DND-41 (cell line): ENCODE measurements around the gene ZNF488.

Experiments used
- ATAC-seq: fragments of 200-7000 bp; cut with Tn5 transposase; 3 replicates; pipeline ENCODE4 v1.9.1; 2021; ENCODE audit warnings: low read depth; ENCODE audit not compliant: insufficient read depth
- DNase-seq: peaks from one replicate; pipeline ENCODE4 v3.0.0-alpha.2; 2020
- H2AFZ ChIP-seq: 2 replicates; pipeline ENCODE4 v1.6.0; 2012; ENCODE audit warnings: low read depth, low read length
- H3K27ac ChIP-seq: 2 replicates; pipeline ENCODE4 v1.5.1; 2012; ENCODE audit warnings: low read length, inconsistent platforms
- H3K27me3 ChIP-seq: fragments of 200-600 bp; sonication (generic); 2 replicates; pipeline ENCODE4 v1.6.0; 2012; ENCODE audit warnings: low read length, mild to moderate bottlenecking, inconsistent platforms; ENCODE audit not compliant: insufficient read depth, poor library complexity
- H3K36me3 ChIP-seq: 2 replicates; pipeline ENCODE4 v1.5.1; 2012; ENCODE audit warnings: low read length, inconsistent platforms; ENCODE audit not compliant: insufficient read depth
- H3K4me1 ChIP-seq: 2 replicates; pipeline ENCODE4 v1.5.1; 2012; ENCODE audit warnings: mild to moderate bottlenecking, low read length; ENCODE audit not compliant: insufficient read depth
- H3K4me2 ChIP-seq: 2 replicates; pipeline ENCODE4 v1.6.0; 2012; ENCODE audit warnings: mild to moderate bottlenecking, moderate library complexity, low read length, inconsistent platforms; ENCODE audit not compliant: insufficient read depth
- H3K4me3 ChIP-seq, 2 experiments: fragments of 200-600 bp in 1 of 2; shearing (Covaris generic) in 1 of 2; 2 replicates each; pipeline ENCODE4 v1.5.1; 2012 to 2016; ENCODE audit warnings: inconsistent platforms in 2 of 2, low read length in 2 of 2, mild to moderate bottlenecking in 2 of 2, low read depth in 1 of 2, moderate library complexity in 1 of 2
- H3K79me2 ChIP-seq: 2 replicates; pipeline ENCODE4 v1.6.0; 2012; ENCODE audit warnings: low read length, inconsistent platforms; ENCODE audit not compliant: insufficient read depth
- H3K9ac ChIP-seq: 2 replicates; pipeline ENCODE4 v1.6.0; 2012; ENCODE audit warnings: low read depth, mild to moderate bottlenecking, inconsistent platforms, low read length, moderate library complexity
- H3K9me3 ChIP-seq: 2 replicates; pipeline ENCODE4 v1.5.1; 2012; ENCODE audit warnings: low read length, moderate library complexity, mild to moderate bottlenecking, inconsistent platforms; ENCODE audit not compliant: insufficient read depth, severe bottlenecking
- H4K20me1 ChIP-seq: 2 replicates; pipeline ENCODE4 v1.6.0; 2012; ENCODE audit warnings: low read length; ENCODE audit not compliant: insufficient read depth
- EZH2 ChIP-seq: IDR thresholded peaks from 3 replicates; pipeline ENCODE4 v1.6.1; 2012; ENCODE audit warnings: borderline replicate concordance, low read depth, mild to moderate bottlenecking, moderate library complexity, low read length, inconsistent platforms; ENCODE audit not compliant: severe bottlenecking
- TF ChIP-seq, protein P1 (sequence below): IDR thresholded peaks from 2 replicates; pipeline ENCODE4 v1.5.1; 2012; ENCODE audit warnings: borderline replicate concordance, low read length, moderate library complexity, mild to moderate bottlenecking; ENCODE audit not compliant: poor library complexity, severe bottlenecking; ENCODE audit errors: extremely low read depth

Gene ZNF488

DNA sequence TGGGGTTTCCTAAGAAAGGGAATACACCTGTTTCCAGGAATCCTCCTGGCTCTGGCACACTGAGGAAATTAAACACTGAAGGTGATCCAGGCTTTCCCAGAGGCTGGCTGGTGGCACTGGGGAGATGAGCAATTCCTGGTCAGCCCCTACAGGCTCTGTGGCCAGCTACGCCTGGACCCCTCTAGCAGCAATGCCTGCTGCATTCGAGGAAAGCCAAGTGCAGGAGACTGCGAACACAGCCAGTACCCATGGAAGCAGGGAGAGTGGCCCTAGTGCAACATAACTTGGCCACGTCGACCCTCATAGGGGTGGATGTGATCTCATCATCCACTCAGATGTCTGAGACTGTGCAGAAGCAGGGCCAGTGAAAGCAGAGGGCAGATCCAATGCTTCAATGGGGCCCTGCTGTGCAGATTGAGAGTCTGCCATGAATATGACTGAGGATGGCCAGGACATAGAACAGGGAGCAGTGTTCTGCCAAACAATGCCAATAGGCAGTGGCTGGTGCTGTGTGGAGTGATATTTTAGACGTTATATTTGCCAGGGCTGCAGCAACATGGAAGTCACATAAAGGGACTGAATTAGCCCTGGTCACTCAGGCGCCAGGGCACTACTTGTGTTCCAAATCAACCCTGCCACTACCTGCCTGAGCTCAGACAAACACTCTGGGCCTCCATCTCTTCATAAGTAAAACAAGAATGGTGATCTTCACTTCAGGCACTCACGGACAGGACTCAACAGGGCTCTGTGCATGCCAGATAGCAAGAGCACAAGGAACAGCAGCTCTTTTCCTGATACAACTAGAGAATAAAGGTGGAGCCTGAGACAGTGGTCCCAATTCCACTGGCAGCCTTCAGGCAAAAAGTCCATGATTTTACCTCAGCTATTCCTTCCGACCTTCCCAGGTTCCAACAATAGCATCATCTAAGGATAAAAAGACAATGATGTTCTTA, 2.4 kb downstream of the ZNF488 start:
- DNase-seq (no peak), ATAC-seq (no peak)
- Histone ChIP-seq H3K27me3 (peaks cover 61% of the 10 kb centered on the region), H3K4me3 (no peak overlapping the region), H3K4me2 (no peak overlapping the region), H3K36me3 (no peaks in the 10 kb centered on the region), H3K9me3 (no peaks in the 10 kb centered on the region), H3K4me1 (peaks cover 18% of the 10 kb centered on the region), H3K27ac (no peak overlapping the region), H2AFZ (no peak overlapping the region), H3K9ac (no peak overlapping the region), H3K79me2 (no peaks in the 10 kb centered on the region), H4K20me1 (0 out of 2 replicates have a peak, but pooled peaks cover 3% of the 10 kb centered on the region)
- TF ChIP-seq, protein P1, sequence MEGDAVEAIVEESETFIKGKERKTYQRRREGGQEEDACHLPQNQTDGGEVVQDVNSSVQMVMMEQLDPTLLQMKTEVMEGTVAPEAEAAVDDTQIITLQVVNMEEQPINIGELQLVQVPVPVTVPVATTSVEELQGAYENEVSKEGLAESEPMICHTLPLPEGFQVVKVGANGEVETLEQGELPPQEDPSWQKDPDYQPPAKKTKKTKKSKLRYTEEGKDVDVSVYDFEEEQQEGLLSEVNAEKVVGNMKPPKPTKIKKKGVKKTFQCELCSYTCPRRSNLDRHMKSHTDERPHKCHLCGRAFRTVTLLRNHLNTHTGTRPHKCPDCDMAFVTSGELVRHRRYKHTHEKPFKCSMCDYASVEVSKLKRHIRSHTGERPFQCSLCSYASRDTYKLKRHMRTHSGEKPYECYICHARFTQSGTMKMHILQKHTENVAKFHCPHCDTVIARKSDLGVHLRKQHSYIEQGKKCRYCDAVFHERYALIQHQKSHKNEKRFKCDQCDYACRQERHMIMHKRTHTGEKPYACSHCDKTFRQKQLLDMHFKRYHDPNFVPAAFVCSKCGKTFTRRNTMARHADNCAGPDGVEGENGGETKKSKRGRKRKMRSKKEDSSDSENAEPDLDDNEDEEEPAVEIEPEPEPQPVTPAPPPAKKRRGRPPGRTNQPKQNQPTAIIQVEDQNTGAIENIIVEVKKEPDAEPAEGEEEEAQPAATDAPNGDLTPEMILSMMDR: no peak
- TF ChIP-seq EZH2: no peak

DNA sequence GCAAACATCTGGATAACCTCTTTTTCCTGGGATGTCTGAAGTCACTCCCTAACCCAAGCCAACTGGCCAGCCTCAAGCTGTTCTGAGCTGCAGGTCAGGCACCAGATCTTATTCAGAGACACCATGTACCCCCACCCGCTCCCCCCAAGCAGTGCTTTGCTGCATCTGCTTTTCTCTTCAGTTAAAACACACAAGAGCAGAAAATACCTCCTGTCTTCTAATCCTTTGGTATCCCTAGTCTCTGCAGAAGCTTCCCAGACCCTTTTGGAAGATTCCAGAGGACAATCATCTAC, 3.0 kb downstream of the ZNF488 start:
- no peak for TF ChIP-seq EZH2
- TF ChIP-seq, protein P1: no peak
- no peaks in the 10 kb centered on the region for H3K36me3 ChIP-seq
- peaks cover 66% of the 10 kb centered on the region for H3K27me3 ChIP-seq
- 0 out of 2 replicates have a peak, but pooled peaks cover 3% of the 10 kb centered on the region for H4K20me1 ChIP-seq
- H3K4me3 ChIP-seq: no peak overlapping the region
- no peak for DNase-seq
- peaks cover 18% of the 10 kb centered on the region for H3K4me1 ChIP-seq
- no peaks in the 10 kb centered on the region for H3K9me3 ChIP-seq
- H3K79me2 ChIP-seq: no peaks in the 10 kb centered on the region
- no peak overlapping the region for H2AFZ ChIP-seq
- H3K27ac ChIP-seq: no peak overlapping the region
- no peak for ATAC-seq
- no peak overlapping the region for H3K4me2 ChIP-seq
- no peak overlapping the region for H3K9ac ChIP-seq

DNA sequence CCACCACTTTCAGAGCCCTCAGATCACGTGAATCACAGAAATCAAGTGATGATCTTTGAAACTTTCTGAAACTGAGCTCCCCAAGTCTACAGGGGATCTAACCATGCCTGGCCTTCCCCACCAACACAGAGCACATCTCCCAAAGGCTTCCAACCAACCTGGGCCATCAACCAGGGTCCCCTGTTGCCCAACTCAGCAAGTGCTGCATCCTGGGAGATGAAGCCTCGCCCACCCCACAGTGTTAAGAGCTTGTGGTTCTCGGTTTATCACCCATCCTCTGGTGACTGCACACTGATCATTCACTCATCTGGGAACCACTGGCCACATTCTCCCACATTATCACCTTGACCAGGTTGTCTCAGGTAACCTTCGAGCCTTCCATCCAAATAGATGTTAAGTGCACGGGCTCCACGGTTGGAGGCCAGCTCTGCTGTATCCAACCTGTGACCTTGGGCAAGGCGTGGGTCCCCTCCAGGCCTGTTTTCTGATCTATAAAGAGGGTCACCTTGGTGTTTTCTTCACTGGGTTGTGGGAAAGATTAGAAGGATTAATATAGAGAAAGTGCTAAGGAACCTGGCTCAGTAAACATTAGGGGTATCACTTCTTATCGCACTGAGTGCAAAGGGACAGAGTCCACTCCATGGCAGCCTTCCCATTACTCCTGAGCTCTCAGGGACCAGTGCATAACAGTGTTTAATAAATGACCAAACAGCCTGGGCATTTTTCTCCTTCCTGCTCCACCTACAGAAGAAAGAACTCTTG, 3.6 kb downstream of the ZNF488 start:
- TF ChIP-seq, protein P1: no peak
- no peak for TF ChIP-seq EZH2
- ATAC-seq: no peak
- no peaks in the 10 kb centered on the region for H3K9me3 ChIP-seq
- DNase-seq: no peak
- H3K36me3 ChIP-seq: no peaks in the 10 kb centered on the region
- H3K4me1 ChIP-seq: peaks cover 18% of the 10 kb centered on the region
- H3K27me3 ChIP-seq: peaks cover 68% of the 10 kb centered on the region
- H4K20me1 ChIP-seq: 0 out of 2 replicates have a peak, but pooled peaks cover 3% of the 10 kb centered on the region
- H2AFZ ChIP-seq: no peak overlapping the region
- H3K4me2 ChIP-seq: no peak overlapping the region
- no peak overlapping the region for H3K27ac ChIP-seq
- H3K4me3 ChIP-seq: no peak overlapping the region
- no peaks in the 10 kb centered on the region for H3K79me2 ChIP-seq
- H3K9ac ChIP-seq: no peak overlapping the region
